Measurements from ENCODE around the gene ARHGEF17. TPM values are rescaled to one million over a fixed set of nuclear protein-coding genes. Genes with fewer than 3 reads are reported as not detected.

ARHGEF17 gene
- total and polyA plus RNA-seq, 10 donors: 5.1 to 48.5 (median 29.0) TPM

DNA sequence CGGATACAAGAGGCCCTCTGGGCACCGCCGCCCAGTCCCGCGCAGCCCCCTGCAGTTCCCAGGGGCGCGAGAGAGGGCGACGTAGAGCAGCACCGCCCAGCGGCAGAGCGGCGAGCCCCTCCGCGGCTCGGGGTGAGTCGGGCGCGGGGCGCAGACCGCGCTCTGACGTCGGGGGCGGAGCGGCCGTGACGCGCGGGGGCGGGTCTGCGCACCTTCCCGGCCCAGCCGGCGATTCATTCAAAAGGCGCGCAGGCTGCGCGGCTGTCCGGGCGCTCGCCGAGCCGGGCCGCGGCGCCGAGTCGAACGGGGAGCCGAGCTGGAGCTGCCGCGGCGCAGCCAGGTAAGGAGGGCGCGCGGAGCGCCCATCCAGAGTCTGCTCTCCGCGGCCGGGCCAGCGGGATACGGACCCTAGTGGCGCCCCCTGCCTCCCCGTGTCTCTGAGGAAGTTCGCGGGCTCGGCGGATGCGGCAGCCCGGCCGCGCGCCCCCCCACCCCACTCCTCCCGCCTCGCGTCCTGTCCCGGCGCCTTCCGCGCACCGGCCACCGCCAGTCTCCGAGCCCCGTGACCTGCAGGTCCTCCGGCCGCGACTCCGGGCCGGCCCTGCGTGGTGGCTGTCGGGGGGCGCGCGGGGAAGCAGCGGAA is 68.2 kb downstream of the ARHGEF17 start, which contains the start of gene RELT:
TSS of gene RELT (plus strand) at position 240 of the 643 bp plus-strand sequence. CDS start 12,738 bp downstream, outside the sequence.
- DNase-seq: peak; percentile 99
- H3K9me3 ChIP-seq: no peaks in the 10 kb centered on the region
- peaks cover 18 to 83% (median 67%) of the 10 kb centered on the region in 6 donors for H3K4me1 ChIP-seq
- WGBS, 5 donors: 0 to 3% (median 1%) methylated on average over 36 to 96 of the region's 96 CpGs
- peak within 1 kb of the TSS; percentile 62 to 95 (median 81) for H3K4me3 ChIP-seq
- no peaks in the 10 kb centered on the region for H3K27me3 ChIP-seq (replicated peaks in 1 of 7)
- peaks cover 0 to 12% (median 0%) of the 10 kb centered on the region in 6 donors for H3K36me3 ChIP-seq
- intact Hi-C loops (cut with DNase I; ENCODE audit: low total_unique reads): no loop called here
- TF ChIP-seq POLR2A (IDR thresholded peaks at IDR 0.05) (peak in 2 of 3 donors; percentile 40 to 83), POLR2AphosphoS5 (IDR thresholded peaks at IDR 0.05) (peak; percentile 86 to 93 (median 89))
- TF ChIP-seq, protein P1, sequence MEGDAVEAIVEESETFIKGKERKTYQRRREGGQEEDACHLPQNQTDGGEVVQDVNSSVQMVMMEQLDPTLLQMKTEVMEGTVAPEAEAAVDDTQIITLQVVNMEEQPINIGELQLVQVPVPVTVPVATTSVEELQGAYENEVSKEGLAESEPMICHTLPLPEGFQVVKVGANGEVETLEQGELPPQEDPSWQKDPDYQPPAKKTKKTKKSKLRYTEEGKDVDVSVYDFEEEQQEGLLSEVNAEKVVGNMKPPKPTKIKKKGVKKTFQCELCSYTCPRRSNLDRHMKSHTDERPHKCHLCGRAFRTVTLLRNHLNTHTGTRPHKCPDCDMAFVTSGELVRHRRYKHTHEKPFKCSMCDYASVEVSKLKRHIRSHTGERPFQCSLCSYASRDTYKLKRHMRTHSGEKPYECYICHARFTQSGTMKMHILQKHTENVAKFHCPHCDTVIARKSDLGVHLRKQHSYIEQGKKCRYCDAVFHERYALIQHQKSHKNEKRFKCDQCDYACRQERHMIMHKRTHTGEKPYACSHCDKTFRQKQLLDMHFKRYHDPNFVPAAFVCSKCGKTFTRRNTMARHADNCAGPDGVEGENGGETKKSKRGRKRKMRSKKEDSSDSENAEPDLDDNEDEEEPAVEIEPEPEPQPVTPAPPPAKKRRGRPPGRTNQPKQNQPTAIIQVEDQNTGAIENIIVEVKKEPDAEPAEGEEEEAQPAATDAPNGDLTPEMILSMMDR (IDR thresholded peaks at IDR 0.05 in 8 of 11, conservative IDR thresholded peaks at IDR 0.05 in 3 of 11): peak; percentile 87 to 99 (median 99)
- peak within 1 kb of the TSS; percentile 73 to 99 (median 96) for H3K27ac ChIP-seq

DNA sequence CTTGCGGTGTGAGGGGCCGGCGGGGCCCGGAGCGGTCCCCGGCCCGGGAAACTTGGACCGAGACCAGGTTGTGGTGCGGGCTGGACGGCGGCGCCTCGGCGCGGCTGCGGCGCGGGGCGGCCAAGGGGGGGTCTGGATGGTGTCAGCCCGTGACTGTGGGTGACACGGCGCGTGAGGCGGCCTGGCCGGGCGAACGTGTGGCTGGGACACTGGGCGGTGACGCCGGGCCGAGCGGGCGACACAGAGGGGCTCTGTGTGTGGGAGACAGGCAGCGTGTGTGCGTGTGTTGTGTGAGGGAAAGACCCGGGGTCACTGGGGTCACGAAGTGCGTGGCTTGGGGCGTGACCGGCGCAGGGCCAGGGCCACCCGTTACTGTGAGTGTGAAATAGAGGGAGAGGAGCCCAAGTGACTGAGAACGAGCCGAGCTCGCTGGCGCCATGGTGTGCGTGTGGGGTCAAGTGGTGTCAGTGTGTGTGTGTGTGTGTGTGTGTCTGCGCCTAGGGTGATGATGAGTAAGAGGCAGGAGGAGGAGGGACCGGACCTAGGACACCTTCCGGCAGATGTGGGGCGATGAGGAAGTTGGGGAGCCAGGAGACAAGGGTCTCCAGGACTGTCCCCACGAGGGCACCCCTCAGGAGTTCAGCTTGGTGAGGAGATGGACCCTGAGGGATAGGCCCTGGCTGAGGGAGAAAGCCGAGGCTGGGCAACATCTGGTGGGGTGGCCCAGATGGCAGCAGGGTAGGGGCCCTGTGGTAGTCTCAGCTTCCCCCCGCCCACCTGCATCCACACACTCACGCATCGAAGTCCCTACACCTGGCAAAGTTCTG is 68.9 kb downstream of the ARHGEF17 start:
- DNase-seq: peak; percentile 92
- Histone ChIP-seq H3K9me3 (no peaks in the 10 kb centered on the region), H3K27me3 (replicated peaks in 1 of 7) (no peaks in the 10 kb centered on the region), H3K36me3 (peaks cover 0 to 13% (median 0%) of the 10 kb centered on the region in 6 donors), H3K27ac (peak overlapping the region; percentile 73 to 99 (median 96)), H3K4me3 (peak overlapping the region; percentile 62 to 95 (median 81)), H3K4me1 (peaks cover 24 to 87% (median 72%) of the 10 kb centered on the region in 6 donors)
- intact Hi-C loops (cut with DNase I; ENCODE audit: low total_unique reads): no loop called here
- TF ChIP-seq, protein P1 (IDR thresholded peaks at IDR 0.05 in 8 of 11, conservative IDR thresholded peaks at IDR 0.05 in 3 of 11): no peak
- TF ChIP-seq POLR2A (IDR thresholded peaks at IDR 0.05): peak in 2 of 3 donors; percentile 18 to 44
- peak; percentile 85 to 90 (median 86) for TF ChIP-seq POLR2AphosphoS5 (IDR thresholded peaks at IDR 0.05)
- WGBS, 5 donors: 2 to 4% (median 4%) methylated on average over 49 to 56 of the region's 56 CpGs

DNA sequence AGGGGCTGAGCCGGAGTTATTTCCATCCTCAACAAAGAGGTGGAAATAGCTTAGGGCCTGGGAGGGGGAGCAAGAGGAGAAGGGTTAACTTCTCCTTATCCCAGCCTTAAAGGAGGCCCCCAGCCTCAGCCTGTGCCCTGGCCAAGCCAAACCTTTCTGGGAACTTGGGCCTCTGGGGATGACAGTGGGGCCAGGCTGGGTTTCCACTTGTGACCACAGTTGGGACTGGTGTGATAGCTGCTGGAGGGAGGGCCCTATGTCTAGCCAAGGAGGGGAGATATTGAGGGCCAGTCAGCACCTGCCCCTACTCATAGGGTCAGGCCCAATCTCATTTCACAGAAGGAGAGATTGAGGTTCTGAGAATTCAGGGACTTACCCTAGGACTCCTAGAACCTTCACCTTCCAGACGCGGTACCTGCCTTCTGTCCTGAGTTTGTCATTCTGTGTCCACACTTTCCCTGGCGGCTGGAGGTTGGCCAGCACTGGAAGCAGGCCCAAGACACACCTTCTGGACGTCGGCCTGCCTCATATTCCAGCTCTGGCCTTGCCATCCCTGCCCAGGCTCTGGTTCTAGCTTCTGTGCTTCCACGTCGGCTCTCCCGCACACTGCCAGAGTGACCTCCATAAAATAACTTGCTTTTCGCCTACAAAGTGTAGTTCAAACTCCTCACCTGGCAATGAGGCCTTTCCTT is 71.3 kb downstream of the ARHGEF17 start:
- intact Hi-C loops (cut with DNase I; ENCODE audit: low total_unique reads): no loop called here
- Histone ChIP-seq H3K27me3 (replicated peaks in 1 of 7) (no peaks in the 10 kb centered on the region), H3K27ac (peak overlapping the region; percentile 0 to 99 (median 96)), H3K4me1 (peaks cover 39 to 94% (median 83%) of the 10 kb centered on the region in 6 donors), H3K36me3 (peaks cover 0 to 17% (median 0%) of the 10 kb centered on the region in 6 donors), H3K4me3 (peak overlapping the region in 3 of 8 donors; percentile 78 to 95 (median 87)), H3K9me3 (no peaks in the 10 kb centered on the region)
- DNase-seq: no peak
- WGBS, 5 donors: 80 to 85% (median 85%) methylated on average over 10 of the region's 10 CpGs
- TF ChIP-seq POLR2A (IDR thresholded peaks at IDR 0.05) (no peak), POLR2AphosphoS5 (IDR thresholded peaks at IDR 0.05) (no peak)
- TF ChIP-seq, protein P1 (IDR thresholded peaks at IDR 0.05 in 8 of 11, conservative IDR thresholded peaks at IDR 0.05 in 3 of 11): no peak

All from spleen (tissue), 11 donors.